C4-2B (cell line): Measurements from ENCODE around the gene KRT76.

Experiments
- ZFX ChIP-seq: fragments of 450-650 bp; IDR thresholded peaks from 2 replicates; pipeline ENCODE4 v1.6.1; 2017
- TF ChIP-seq, protein P1 (sequence below): fragments of 450-650 bp; conservative IDR thresholded peaks from 2 replicates; pipeline ENCODE4 v1.5.1; 2017; ENCODE audit warnings: mild to moderate bottlenecking

DNA sequence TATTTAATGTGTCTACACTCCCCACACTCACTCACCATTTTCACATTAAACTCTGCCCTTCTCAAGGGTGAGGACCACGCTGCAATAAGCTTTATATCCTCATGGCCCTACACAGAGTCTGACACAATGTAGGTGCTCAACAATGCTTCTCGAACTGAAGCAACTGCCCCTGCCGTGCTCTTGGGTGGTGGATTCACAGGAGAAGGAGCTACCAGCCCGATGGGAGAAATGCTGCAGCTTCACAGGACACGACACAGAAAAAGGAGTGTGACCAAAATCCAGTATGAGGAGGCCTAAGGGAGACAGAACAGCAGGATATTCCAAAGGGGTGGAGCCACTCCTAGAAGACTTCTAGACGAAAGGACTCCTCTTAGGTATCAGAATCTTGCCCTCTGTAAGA, 25.3 kb upstream of the KRT76 start:
- TF ChIP-seq, protein P1, sequence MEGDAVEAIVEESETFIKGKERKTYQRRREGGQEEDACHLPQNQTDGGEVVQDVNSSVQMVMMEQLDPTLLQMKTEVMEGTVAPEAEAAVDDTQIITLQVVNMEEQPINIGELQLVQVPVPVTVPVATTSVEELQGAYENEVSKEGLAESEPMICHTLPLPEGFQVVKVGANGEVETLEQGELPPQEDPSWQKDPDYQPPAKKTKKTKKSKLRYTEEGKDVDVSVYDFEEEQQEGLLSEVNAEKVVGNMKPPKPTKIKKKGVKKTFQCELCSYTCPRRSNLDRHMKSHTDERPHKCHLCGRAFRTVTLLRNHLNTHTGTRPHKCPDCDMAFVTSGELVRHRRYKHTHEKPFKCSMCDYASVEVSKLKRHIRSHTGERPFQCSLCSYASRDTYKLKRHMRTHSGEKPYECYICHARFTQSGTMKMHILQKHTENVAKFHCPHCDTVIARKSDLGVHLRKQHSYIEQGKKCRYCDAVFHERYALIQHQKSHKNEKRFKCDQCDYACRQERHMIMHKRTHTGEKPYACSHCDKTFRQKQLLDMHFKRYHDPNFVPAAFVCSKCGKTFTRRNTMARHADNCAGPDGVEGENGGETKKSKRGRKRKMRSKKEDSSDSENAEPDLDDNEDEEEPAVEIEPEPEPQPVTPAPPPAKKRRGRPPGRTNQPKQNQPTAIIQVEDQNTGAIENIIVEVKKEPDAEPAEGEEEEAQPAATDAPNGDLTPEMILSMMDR: no peak
- TF ChIP-seq ZFX: no peak
